ENCODE measurements around the gene EXPH5.
"Not testable (repeated sequence)": the region's sequence is repeated elsewhere in the genome, so short reads cannot be mapped to it uniquely, and the experiment has no call there.

The EXPH5 gene

GRCh38 chr11:108602818-108603217 lies 9.2 kb upstream of the EXPH5 start:
- not testable (repeated sequence) for DNase-seq

GRCh38 chr11:108601150-108601549 lies 7.6 kb upstream of the EXPH5 start:
- DNase-seq = no peak

GRCh38 chr11:108599978-108600377 lies 6.4 kb upstream of the EXPH5 start:
- no peak for DNase-seq

- DNase-seq = no peak
These were observed 4.3 kb upstream of the EXPH5 start for GRCh38 chr11:108597736-108598355.

DNA sequence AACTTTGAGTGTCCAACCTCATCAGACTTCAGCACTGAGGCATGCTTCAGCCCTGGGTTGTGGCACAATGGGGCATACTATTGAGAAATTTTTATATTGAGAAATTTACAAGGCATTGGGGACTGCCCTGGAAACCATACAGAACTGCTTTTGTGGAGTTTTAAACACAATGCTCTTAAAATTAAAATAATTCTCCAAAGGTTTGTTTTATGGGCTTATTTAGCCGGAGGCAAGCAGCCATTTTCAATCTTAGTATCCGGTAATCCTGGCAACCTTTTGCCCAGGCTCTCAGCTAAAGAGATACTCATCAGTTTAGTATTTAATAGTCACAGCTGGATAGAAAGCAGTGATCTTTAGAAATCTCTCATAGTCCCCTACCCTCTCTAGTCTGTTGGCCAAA lies 3.1 kb upstream of the EXPH5 start:
- no peak for DNase-seq

DNA sequence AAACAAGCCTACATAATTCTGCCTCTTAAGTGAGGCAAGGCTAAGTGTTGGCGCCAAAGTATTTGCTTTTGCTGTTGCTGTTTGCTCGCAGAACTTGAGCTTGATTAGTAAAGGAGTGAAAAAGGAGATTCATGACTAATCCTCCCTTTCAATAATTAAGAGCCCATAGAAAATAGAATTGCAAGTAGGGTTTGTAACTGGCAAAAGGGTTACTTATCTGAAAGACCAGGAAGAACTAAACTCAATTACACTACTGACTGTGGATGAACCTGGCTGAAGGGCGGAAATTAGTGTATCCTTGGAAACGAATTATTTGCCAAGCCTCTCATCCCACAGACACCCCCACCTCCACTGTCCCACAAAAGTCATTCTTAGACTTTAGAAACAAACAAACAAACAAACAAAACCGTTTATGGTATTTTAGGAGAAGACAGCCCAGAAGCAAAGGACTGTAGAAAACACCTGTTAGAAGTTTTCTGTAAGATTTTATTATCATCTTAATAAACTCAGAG lies 411 bp upstream of the EXPH5 start:
- DNase-seq = no peak

GRCh38 chr11:108592591-108593213 lies 866 bp downstream of the EXPH5 start:
- DNase-seq = peak; percentile 45

- DNase-seq = no peak
These were observed 1.7 kb downstream of the EXPH5 start for GRCh38 chr11:108591893-108592292.

GRCh38 chr11:108589136-108589535 lies 4.4 kb downstream of the EXPH5 start:
- DNase-seq = no peak

DNA sequence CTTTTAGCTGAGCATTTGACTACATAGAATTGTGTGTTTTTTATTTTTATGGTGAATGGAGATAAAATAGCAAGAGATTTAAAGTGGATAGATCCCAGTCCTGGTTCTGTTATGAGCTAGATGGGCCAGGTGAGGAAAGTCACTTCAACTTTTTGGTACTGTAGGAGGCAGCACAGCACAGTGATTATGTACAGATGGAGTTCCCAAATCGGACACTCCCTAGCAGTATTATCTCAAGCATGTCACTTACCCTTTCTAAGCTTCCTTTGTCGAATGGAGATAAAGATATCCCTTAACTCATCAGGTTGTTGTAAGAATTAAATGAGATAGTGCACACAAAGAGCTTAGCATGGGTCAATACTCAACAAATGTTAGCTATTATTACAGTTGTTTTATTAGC lies 5.3 kb downstream of the EXPH5 start:
- DNase-seq = no peak

DNA sequence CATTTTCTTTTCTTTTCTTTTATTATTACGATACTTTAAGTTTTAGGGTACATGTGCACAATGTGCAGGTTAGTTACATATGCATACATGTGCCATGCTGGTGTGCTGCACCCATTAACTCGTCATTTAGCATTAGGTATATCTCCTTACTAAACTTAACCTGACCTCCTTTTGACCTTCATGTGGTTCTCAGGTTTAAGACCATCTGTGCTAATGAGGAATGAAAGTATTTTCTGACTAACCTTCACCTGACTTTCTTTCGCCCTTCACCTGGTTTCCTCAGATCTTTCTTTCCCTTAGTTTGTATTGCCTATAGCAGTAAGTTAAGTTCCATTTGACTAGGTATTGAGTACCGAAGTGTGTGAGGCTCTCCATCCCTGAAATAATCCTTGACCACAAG lies 6.5 kb downstream of the EXPH5 start:
- DNase-seq = no peak

DNA sequence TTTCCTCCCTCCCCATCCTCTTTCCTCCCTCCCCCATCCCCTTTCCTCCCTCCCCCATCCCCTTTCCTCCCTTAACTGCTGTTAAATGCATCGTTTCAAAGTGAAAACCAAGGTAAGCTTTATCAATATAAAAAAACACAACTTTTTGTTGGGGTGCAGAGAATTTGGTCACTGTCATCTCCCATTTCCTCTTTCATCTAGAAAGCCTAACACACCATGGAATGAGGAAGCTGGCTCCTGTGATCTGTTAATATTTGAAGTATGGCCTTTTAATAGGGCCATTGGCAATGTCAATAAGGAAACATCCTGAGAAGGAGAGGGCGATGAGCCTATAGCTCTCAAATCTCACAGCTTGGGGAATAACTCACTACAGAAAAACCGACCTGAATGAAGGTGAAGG lies 7.0 kb downstream of the EXPH5 start:
- DNase-seq = no peak

DNA sequence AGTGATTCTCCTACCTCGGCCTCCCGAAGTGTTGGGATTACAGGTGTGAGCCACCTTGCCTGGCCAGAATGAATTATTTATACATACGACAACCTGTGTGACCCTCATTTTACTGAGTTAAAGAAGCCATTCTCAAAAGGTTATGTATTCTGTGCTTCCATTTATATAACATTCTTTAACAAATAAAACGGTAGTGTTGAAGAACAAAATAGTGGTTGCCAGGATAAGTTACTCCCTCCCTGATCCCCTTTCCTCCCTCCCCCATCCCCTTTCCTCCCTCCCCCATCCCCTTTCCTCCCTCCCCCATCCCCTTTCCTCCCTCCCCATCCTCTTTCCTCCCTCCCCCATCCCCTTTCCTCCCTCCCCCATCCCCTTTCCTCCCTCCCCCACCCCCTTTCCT lies 7.4 kb downstream of the EXPH5 start:
- not testable (repeated sequence) for DNase-seq

DNA sequence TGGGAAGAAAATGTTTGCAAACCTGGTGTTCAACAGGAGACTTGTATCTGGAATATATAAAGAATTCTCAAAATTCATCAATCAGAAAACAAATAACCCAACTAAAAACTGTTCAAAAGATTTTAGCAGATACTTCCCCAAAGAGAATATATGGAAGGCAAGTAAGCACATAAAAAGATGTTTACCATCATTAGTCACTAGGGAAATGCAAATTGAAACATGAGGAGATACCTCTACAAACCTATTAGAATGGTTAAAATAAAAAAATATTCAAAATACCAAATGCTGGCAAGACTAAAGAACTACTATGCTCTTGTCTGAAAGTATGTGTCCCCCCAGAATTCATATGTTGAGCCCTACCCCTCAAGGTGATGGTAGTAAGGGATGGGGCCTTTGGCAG lies 8.6 kb downstream of the EXPH5 start:
- DNase-seq = no peak

GRCh38 chr11:108580645-108581044 lies 12.9 kb downstream of the EXPH5 start:
- DNase-seq = no peak

DNA sequence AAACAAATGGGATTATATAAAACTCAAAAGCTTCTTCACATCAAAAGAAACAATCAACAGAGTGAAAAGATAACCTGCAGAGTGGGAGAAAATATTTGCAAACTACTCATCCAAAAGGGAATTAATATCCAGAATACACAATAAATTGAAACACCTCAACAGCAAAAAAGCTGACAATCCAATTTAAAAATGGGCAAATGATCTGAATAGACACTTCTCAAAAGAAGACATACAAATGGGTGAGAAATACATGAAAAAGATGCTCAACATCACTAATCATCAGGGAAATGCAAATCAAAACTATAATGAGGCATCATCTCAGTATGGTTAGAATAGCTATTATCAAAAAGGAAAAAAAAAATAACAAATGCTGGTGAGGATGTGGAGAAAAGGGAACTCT lies 13.5 kb downstream of the EXPH5 start:
- no peak for DNase-seq

DNA sequence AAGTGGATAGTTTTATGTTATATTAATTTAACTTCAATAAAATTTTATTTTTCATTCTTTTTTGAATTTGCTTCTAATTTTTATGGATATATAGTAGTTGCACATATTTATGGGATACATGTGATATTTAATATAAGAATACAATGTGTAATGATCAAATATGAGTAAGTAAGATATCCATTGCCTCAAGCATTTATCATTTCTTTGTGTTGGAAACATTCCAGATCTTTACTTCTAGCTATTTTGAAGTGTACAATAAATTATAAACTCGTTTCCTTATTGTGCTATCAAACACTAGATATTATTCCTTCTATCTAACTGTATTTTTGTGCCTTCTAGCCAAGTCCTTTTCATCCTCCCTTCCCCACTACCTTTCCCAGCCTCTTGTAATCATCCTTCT lies 17.0 kb downstream of the EXPH5 start:
- no peak for DNase-seq

- DNase-seq = no peak
These were observed 18.9 kb downstream of the EXPH5 start for GRCh38 chr11:108574675-108575074.

- DNase-seq = no peak
These were observed 22.6 kb downstream of the EXPH5 start for GRCh38 chr11:108571001-108571400.

GRCh38 chr11:108569896-108570295 lies 23.7 kb downstream of the EXPH5 start:
- no peak for DNase-seq

GRCh38 chr11:108568195-108568858 lies 25.2 kb downstream of the EXPH5 start:
- DNase-seq = no peak

GRCh38 chr11:108565653-108566052 lies 27.9 kb downstream of the EXPH5 start:
- DNase-seq = no peak

GRCh38 chr11:108562746-108563581 lies 30.6 kb downstream of the EXPH5 start:
- DNase-seq = no peak
